Esophagus squamous epithelium (tissue), 4 donors: ENCODE results near the gene EYS.

Experiments
- CTCF ChIP-seq, 6 experiments: fragments of 450-650 bp in 4 of 6; fragments of 200-600 bp in 2 of 6; sonication (generic) in 2 of 6; IDR thresholded peaks; one replicate each; pipeline ENCODE4 v1.5.1; 2016 to 2019; ENCODE audit warnings: antibody characterized with exemption in 6 of 6, mild to moderate bottlenecking in 4 of 6, moderate library complexity in 4 of 6
- POLR2A ChIP-seq, 4 donors: fragments of 450-650 bp; IDR thresholded peaks; one replicate each; pipeline ENCODE4 v1.6.1; 2017; ENCODE audit warnings: antibody characterized with exemption in 4 of 4, mild to moderate bottlenecking in 4 of 4, moderate library complexity in 3 of 4

- no peak for TF ChIP-seq CTCF (IDR thresholded peaks at IDR 0.05)
- TF ChIP-seq POLR2A (IDR thresholded peaks at IDR 0.05), result no peak
Observed at GRCh38 chr6:64259372-64259771, 1447.7 kb downstream of the EYS start.
